ENCODE data around the gene PRMT6. TPM values are rescaled to one million over a fixed set of nuclear protein-coding genes. Genes with fewer than 3 reads are reported as not detected.

PRMT6 gene
- total RNA-seq, 2 donors from 2014 or later, result 26.0 to 27.6 TPM

DNA sequence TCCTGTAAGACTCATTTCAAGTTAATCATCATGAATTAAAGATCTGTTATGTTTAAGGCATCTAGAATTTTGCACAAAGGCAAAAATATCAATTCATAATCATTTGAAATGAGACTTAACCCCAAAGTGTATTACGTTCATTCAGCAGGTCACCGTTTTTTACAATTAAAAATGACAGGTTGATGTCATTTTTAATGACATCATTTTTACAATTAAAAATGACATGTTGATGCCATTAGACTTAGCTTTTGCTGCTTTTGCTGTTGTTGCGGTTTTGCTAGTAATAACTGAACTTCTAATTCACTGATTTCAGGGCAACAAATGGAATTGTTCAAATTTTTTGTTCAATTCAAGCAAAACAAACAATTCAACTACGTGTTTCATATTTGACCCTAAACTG lies 17.0 kb downstream of the PRMT6 start:
- no peaks in the 10 kb centered on the region for H3K9me3 Mint-ChIP-seq
- H3K27me3 Mint-ChIP-seq (ENCODE audit: insufficient read depth), result no peaks in the 10 kb centered on the region
- WGBS, 2 experiments (ENCODE audit: insufficient coverage in 1 of 2, insufficient read length in 1 of 2), result 83 to 92% methylated on average over 2 to 4 of the region's 4 CpGs
- H3K27ac Mint-ChIP-seq, result no peak overlapping the region
- Histone ChIP-seq H3K4me3 (ENCODE audit: low read length) (no peak overlapping the region), H3K4me1 (ENCODE audit: control insufficient read depth, insufficient read depth, low read length) (no peaks in the 10 kb centered on the region), H3K27me3 (ENCODE audit: control insufficient read depth, insufficient read depth, low read length, poor library complexity, severe bottlenecking) (no peaks in the 10 kb centered on the region), H3K9me3 (ENCODE audit: control insufficient read depth, low read length) (no peaks in the 10 kb centered on the region), H3K9ac (ENCODE audit: extremely low read depth, low read length, poor library complexity, severe bottlenecking) (no peak overlapping the region), H3K27ac (ENCODE audit: low read depth, low read length) (no peak overlapping the region), H3K36me3 (ENCODE audit: control insufficient read depth, insufficient read depth, low read length) (no peaks in the 10 kb centered on the region)
- no peaks in the 10 kb centered on the region for H3K4me1 Mint-ChIP-seq
- no peaks in the 10 kb centered on the region for H3K36me3 Mint-ChIP-seq (ENCODE audit: low read depth)
- DNase-seq, result no peak
- H3K4me3 Mint-ChIP-seq, result no peak overlapping the region
- TF ChIP-seq, protein P1, sequence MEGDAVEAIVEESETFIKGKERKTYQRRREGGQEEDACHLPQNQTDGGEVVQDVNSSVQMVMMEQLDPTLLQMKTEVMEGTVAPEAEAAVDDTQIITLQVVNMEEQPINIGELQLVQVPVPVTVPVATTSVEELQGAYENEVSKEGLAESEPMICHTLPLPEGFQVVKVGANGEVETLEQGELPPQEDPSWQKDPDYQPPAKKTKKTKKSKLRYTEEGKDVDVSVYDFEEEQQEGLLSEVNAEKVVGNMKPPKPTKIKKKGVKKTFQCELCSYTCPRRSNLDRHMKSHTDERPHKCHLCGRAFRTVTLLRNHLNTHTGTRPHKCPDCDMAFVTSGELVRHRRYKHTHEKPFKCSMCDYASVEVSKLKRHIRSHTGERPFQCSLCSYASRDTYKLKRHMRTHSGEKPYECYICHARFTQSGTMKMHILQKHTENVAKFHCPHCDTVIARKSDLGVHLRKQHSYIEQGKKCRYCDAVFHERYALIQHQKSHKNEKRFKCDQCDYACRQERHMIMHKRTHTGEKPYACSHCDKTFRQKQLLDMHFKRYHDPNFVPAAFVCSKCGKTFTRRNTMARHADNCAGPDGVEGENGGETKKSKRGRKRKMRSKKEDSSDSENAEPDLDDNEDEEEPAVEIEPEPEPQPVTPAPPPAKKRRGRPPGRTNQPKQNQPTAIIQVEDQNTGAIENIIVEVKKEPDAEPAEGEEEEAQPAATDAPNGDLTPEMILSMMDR (conservative IDR thresholded peaks at IDR 0.05), result no peak

DNA sequence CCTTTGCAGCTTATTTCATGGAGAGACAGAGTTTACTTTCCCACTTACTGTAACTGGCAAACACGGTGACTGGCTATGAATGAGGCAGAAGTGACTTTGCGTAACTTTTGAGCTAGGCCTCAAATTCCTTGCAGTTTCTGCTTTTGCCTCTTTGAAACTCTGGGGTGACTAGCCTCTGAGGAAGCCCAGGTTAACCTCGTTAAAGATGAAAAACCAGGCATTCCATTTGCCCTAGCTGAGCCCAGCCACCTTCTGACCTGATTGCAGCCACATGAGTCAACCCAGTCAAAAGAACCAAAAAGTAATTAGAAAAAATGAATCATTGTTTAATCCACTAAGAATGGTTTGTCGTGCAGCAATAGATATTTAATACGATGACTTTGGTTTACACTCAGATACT lies 20.4 kb downstream of the PRMT6 start:
- peak; percentile 47 for DNase-seq
- Histone ChIP-seq H3K4me1 (ENCODE audit: control insufficient read depth, insufficient read depth, low read length) (no peaks in the 10 kb centered on the region), H3K27me3 (ENCODE audit: control insufficient read depth, insufficient read depth, low read length, poor library complexity, severe bottlenecking) (no peaks in the 10 kb centered on the region), H3K9me3 (ENCODE audit: control insufficient read depth, low read length) (no peaks in the 10 kb centered on the region), H3K9ac (ENCODE audit: extremely low read depth, low read length, poor library complexity, severe bottlenecking) (no peak overlapping the region), H3K36me3 (ENCODE audit: control insufficient read depth, insufficient read depth, low read length) (no peaks in the 10 kb centered on the region), H3K27ac (ENCODE audit: low read depth, low read length) (no peak overlapping the region), H3K4me3 (ENCODE audit: low read length) (no peak overlapping the region)
- Mint-ChIP-seq H3K27me3 (ENCODE audit: insufficient read depth) (no peaks in the 10 kb centered on the region), H3K27ac (no peak overlapping the region), H3K4me1 (no peaks in the 10 kb centered on the region), H3K4me3 (no peak overlapping the region), H3K9me3 (no peaks in the 10 kb centered on the region), H3K36me3 (ENCODE audit: low read depth) (no peaks in the 10 kb centered on the region)
- WGBS, 2 experiments (ENCODE audit: insufficient coverage in 1 of 2, insufficient read length in 1 of 2), result 81 to 100% methylated on average over 2 to 4 of the region's 5 CpGs
- TF ChIP-seq, protein P1 (conservative IDR thresholded peaks at IDR 0.05), result no peak

GRCh38 chr1:107079249-107079648 lies 22.8 kb downstream of the PRMT6 start:
- H3K27me3 ChIP-seq (ENCODE audit: control insufficient read depth, insufficient read depth, low read length, poor library complexity, severe bottlenecking), result no peaks in the 10 kb centered on the region
- H3K9me3 Mint-ChIP-seq, result peaks cover 2% of the 10 kb centered on the region
- H3K36me3 Mint-ChIP-seq (ENCODE audit: low read depth), result no peaks in the 10 kb centered on the region
- no peak overlapping the region for H3K4me3 Mint-ChIP-seq
- no peak overlapping the region for H3K9ac ChIP-seq (ENCODE audit: extremely low read depth, low read length, poor library complexity, severe bottlenecking)
- no peaks in the 10 kb centered on the region for H3K9me3 ChIP-seq (ENCODE audit: control insufficient read depth, low read length)
- H3K27ac ChIP-seq (ENCODE audit: low read depth, low read length), result no peak overlapping the region
- TF ChIP-seq, protein P1 (conservative IDR thresholded peaks at IDR 0.05), result no peak
- H3K27me3 Mint-ChIP-seq (ENCODE audit: insufficient read depth), result no peaks in the 10 kb centered on the region
- no peak for DNase-seq
- WGBS, 2 experiments (ENCODE audit: insufficient coverage in 1 of 2, insufficient read length in 1 of 2), result 87 to 100% methylated on average over 1 of the region's 1 CpG
- H3K27ac Mint-ChIP-seq, result no peak overlapping the region
- no peaks in the 10 kb centered on the region for H3K4me1 Mint-ChIP-seq
- H3K4me3 ChIP-seq (ENCODE audit: low read length), result no peak overlapping the region
- no peaks in the 10 kb centered on the region for H3K4me1 ChIP-seq (ENCODE audit: control insufficient read depth, insufficient read depth, low read length)
- H3K36me3 ChIP-seq (ENCODE audit: control insufficient read depth, insufficient read depth, low read length), result no peaks in the 10 kb centered on the region
